GM12865 (cell line): Measurements from ENCODE around the gene JDP2.

Experiments
- DNase-seq: peaks from one replicate; pipeline ENCODE4 v3.0.0; 2010; ENCODE audit warnings: low read depth
- H3K4me3 ChIP-seq: 2 replicates; pipeline ENCODE4 v1.5.1; 2011; ENCODE audit warnings: mild to moderate bottlenecking, low read depth, low read length, control low read depth
- CTCF ChIP-seq: IDR thresholded peaks from 2 replicates; pipeline ENCODE4 v1.5.1; 2011; ENCODE audit warnings: low read length, control low read depth, low read depth, inconsistent platforms; ENCODE audit not compliant: insufficient read depth; ENCODE audit errors: missing control alignments

The JDP2 gene

GRCh38 chr14:75424496-75424895 lies 3.3 kb upstream of the JDP2 start:
- TF ChIP-seq CTCF: no peak
- no peak for DNase-seq

GRCh38 chr14:75425446-75425845 lies 2.4 kb upstream of the JDP2 start:
- no peak for DNase-seq
- no peak for TF ChIP-seq CTCF

More at GRCh38 chr14:75424496-75424895, 3.3 kb upstream of the JDP2 start:
- no peak overlapping the region for H3K4me3 ChIP-seq

GRCh38 chr14:75426332-75427125 lies 1.3 kb upstream of the JDP2 start:
- H3K4me3 ChIP-seq: peak overlapping the region; percentile 76
- TF ChIP-seq CTCF: no peak
- DNase-seq: peak; percentile 84

More at GRCh38 chr14:75425446-75425845, 2.4 kb upstream of the JDP2 start:
- H3K4me3 ChIP-seq: no peak overlapping the region

GRCh38 chr14:75427126-75427481 lies 718 bp upstream of the JDP2 start:
- DNase-seq: peak; percentile 43
- peak overlapping the region; percentile 76 for H3K4me3 ChIP-seq
- TF ChIP-seq CTCF: no peak

GRCh38 chr14:75428230-75429104 lies 645 bp downstream of the JDP2 start:
- no peak for TF ChIP-seq CTCF
- H3K4me3 ChIP-seq: peak overlapping the region; percentile 63
- DNase-seq: peak; percentile 20

GRCh38 chr14:75429562-75429961 lies 1.7 kb downstream of the JDP2 start:
- no peak overlapping the region for H3K4me3 ChIP-seq
- no peak for DNase-seq
- TF ChIP-seq CTCF: no peak
